NCI-H1092 treated with DMSO at 0.1 percent for 48 hours (cell line): ENCODE results near the gene CTR9.
"Not testable (repeated sequence)": the region's sequence is repeated elsewhere in the genome, so short reads cannot be mapped to it uniquely, and the experiment has no call there.

Experiments
- DNase-seq: peaks from one replicate; lab custom pipeline; 2025; lab: John Stamatoyannopoulos, UW

The CTR9 gene

GRCh38 chr11:10822491-10822890, 71.4 kb downstream of the CTR9 start:
- DNase-seq = not testable (repeated sequence)

GRCh38 chr11:10823152-10823579, 72.1 kb downstream of the CTR9 start:
- no peak for DNase-seq

- no peak for DNase-seq
Measured at GRCh38 chr11:10824888-10825287, 73.8 kb downstream of the CTR9 start.

GRCh38 chr11:10828402-10828801, 77.4 kb downstream of the CTR9 start:
- DNase-seq = no peak

GRCh38 chr11:10829139-10829538, 78.1 kb downstream of the CTR9 start:
- DNase-seq = no peak
